RCC 7860 (cell line): ENCODE results near the gene OR10G4.
"Not testable (repeated sequence)": the region's sequence is repeated elsewhere in the genome, so short reads cannot be mapped to it uniquely, and the experiment has no call there.

Experiments used
- DNase-seq: peaks from one replicate; pipeline ENCODE4 v3.0.0-alpha.2; 2015; ENCODE audit warnings: low spot score
- FAIRE-seq: peaks from 2 replicates; lab custom pipeline; 2012; peaks lifted over from hg19 to GRCh38; lab: Jason Lieb, UNC

Gene OR10G4

DNA sequence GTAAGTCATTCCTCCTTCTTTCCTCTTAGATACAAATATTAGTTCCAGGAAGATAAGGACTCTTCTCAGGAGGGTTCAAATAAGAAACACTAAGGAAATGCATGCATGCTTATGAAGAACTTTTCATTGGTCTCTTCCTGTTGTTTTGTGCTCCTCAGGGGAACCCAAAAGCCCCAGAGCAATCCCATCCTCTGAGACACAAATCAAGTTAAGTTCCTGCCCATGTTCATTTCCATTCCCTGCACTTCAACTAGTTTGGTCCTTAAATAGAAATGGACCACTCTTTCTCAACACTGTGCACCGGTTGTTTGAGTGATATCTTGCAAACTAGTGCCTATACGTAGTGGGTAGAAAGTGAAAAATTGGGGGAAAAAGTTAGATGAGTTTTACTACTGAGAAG is at the start of gene OR10G4:
Gene OR10G4, plus strand, starts transcription at position 301 of the 400 bp plus-strand sequence. CDS start 2,578 bp downstream, outside the sequence.
- DNase-seq (no peak), FAIRE-seq (no peak)

GRCh38 chr11:123973816-123974215 is 39.0 kb upstream of the OR10G4 start:
- DNase-seq: no peak
- no peak for FAIRE-seq

- DNase-seq (no peak), FAIRE-seq (no peak)
Observed at GRCh38 chr11:123976770-123977560, 35.8 kb upstream of the OR10G4 start.

DNA sequence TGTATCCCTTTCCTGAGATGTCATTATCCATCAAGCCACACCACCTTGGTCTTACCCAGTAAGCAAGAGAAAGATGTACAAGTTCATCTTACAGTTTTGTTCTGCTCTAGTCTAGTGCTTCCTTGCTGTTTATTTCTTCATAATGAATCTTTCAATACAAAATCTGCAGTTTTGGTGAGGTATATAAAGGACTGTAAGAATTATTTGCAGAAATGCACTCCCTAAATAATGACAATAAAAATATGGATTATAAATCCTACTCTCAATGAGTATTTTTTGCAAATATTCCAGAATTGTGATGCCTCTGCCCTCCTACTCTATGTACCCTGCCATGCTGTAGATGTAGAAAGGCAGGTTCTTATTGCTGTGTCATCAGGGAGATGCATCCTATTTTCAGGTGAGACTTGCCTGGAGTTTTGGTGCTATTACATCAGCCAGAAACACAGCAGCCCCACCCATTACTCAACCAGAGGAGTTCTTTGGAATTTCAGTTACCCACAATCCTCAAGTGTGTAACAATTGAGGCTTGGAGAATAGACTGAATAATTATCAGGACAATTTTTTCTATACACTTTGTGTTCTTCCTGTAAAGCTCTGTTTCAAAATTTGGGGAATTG is 35.0 kb upstream of the OR10G4 start, which contains the start of gene OR10S1:
Gene OR10S1, minus strand, starts transcription at position 51 of the 617 bp plus-strand sequence. CDS start 117 bp downstream, outside the sequence.
- FAIRE-seq (no peak), DNase-seq (no peak)

GRCh38 chr11:123979311-123979710 is 33.5 kb upstream of the OR10G4 start:
- no peak for FAIRE-seq
- DNase-seq: no peak

DNA sequence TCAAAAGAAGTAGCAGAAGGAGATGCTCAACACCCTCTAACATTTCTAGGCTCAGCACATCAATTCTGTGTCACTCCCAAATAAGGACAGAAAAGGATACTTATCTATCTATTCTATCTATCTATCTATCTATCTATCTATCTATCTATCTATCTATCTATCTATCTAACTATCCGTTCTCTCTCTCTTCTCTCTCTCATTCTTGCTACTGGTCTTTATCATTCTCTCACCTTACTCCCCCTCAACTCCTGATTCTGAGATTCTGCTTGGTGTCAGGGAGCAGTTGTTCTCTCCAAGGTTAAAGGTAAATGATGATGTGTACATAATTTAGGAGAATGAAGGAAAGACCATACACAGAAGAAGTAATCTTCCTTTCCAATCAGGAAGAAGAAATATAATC is 17.7 kb upstream of the OR10G4 start, which contains the start of gene OR10G6:
Gene OR10G6, minus strand, starts transcription at position 43 of the 400 bp plus-strand sequence. Its CDS starts 0 bp downstream, at position 43.
- FAIRE-seq: no peak
- DNase-seq: no peak

- FAIRE-seq, DNase-seq: not testable (repeated sequence)
Observed at GRCh38 chr11:124015837-124016236, 3.0 kb downstream of the OR10G4 start.

GRCh38 chr11:124026498-124026897 is 13.7 kb downstream of the OR10G4 start, which contains the start of gene OR10G8:
Gene OR10G8 (plus strand): TSS chr11:124026798. CDS start chr11:124029623, 2,825 bp downstream.
- DNase-seq (no peak), FAIRE-seq (no peak)

- FAIRE-seq: no peak
Observed at GRCh38 chr11:124036666-124037065, 23.9 kb downstream of the OR10G4 start.

GRCh38 chr11:124039557-124039956 is 26.8 kb downstream of the OR10G4 start:
- DNase-seq (no peak), FAIRE-seq (no peak)

More at GRCh38 chr11:124036666-124037065, 23.9 kb downstream of the OR10G4 start:
- DNase-seq: no peak

GRCh38 chr11:124041254-124041653 is 28.5 kb downstream of the OR10G4 start, which contains the start of gene OR10G7:
Gene OR10G7 (minus strand): TSS chr11:124041325. CDS start chr11:124039001, 2,324 bp downstream.
- FAIRE-seq: no peak

DNA sequence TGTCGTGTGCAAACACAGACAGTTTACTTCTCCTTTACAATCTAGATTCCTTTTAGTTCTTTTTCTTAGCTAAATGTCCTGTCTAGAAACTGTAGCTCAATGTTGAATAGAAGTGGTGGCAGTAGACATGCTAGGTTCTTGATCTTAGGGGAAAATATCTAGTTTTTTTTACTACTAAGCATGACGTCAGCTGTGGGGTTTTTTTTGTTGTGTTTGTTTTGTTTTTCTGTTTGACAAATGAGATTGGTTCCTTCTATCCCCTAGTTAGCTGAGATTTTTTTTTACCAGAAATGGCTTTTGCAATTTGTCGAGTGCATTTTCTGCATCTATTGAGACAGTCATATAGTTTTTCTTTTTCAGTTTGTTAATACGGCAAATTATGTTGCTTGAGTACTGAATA is 30.6 kb downstream of the OR10G4 start:
- FAIRE-seq (no peak), DNase-seq (no peak)

More at GRCh38 chr11:124041254-124041653, 28.5 kb downstream of the OR10G4 start, which contains the start of gene OR10G7:
- DNase-seq: no peak

GRCh38 chr11:124050748-124051147 is 38.0 kb downstream of the OR10G4 start:
- DNase-seq: no peak
- no peak for FAIRE-seq

GRCh38 chr11:124052966-124053365 is 40.2 kb downstream of the OR10G4 start:
- DNase-seq: no peak
- no peak for FAIRE-seq
